ENCODE measurements around the gene VAT1.

Gene VAT1

DNA sequence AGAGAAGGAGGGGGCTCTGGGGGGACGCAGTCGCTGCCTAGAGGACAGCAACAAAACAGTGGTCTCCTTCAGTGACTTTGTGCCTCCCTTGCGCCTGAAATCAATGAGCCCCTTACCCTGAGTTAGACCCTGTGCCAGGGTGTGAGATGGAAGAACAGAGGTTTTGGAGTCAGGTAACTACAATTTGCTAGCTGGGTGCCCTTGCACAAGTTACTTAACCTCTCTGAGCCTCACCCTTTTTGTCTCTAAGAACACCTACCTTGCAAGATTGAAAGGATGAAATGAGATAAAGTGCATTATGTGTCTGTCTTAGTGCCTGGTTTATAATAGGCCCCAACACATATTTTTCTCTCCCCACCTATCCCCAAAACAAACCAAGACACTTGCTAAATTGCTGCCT is 12.7 kb upstream of the VAT1 start:
- no peak overlapping the region for H3K4me3 ChIP-seq (ENCODE audit: low read depth, low read length)
- no peak for TF ChIP-seq CTCF (IDR thresholded peaks at IDR 0.05; ENCODE audit: borderline replicate concordance, insufficient read depth, low read depth, low read length)

DNA sequence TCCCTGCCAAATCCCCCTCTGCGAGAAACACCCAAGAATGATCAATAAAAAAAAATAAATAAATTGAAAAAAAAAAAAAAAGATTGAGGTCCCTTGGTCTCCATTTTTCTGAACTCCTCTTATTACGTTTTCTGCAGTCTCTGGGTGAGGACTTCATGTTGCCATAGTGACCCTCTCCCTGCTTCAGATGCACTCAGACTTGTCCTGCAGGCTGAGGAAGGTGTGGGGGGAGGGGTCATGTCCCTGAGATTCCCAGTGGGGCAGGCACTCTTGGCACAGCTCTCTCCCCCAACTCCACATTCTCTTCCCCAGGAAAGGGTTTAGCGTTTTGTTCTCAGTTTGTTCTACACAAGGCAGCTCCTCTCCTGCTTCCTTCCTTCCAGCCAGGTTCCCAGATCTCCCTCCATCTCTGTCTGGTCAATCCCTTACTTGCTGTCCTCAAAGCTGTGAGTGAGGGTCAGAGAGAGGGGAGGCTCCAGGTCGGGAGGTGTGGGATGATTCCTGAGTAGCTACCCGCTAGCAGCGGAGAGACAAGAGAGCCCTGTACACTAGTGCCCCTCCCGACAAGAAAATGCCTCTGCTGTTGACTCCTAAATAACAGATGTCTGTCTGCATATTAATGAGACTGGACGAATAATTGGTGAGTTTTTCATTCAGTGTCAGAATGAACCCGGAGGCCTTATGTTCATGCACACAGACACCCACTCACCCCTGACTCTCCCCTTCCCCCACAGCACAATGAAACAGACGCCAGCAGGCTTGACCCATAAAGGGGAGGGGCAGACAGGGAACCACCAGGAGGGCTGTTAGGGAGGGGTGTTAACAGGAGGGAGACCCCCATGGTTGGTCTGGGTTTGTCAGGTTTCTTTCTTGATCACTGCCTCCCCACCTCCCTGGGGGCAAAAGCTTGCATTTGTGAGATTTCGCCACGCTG is 12.0 kb upstream of the VAT1 start:
- no peak overlapping the region for H3K4me3 ChIP-seq (ENCODE audit: low read depth, low read length)
- no peak for TF ChIP-seq CTCF (IDR thresholded peaks at IDR 0.05; ENCODE audit: borderline replicate concordance, insufficient read depth, low read depth, low read length)

- no peak for TF ChIP-seq CTCF (IDR thresholded peaks at IDR 0.05; ENCODE audit: borderline replicate concordance, insufficient read depth, low read depth, low read length)
- no peak overlapping the region for H3K4me3 ChIP-seq (ENCODE audit: low read depth, low read length)
Observed at GRCh38 chr17:43031666-43032065, 9.5 kb upstream of the VAT1 start.

- H3K4me3 ChIP-seq (ENCODE audit: low read depth, low read length): no peak overlapping the region
- TF ChIP-seq CTCF (IDR thresholded peaks at IDR 0.05; ENCODE audit: borderline replicate concordance, insufficient read depth, low read depth, low read length): no peak
Observed at GRCh38 chr17:43030137-43030767, 8.1 kb upstream of the VAT1 start.

DNA sequence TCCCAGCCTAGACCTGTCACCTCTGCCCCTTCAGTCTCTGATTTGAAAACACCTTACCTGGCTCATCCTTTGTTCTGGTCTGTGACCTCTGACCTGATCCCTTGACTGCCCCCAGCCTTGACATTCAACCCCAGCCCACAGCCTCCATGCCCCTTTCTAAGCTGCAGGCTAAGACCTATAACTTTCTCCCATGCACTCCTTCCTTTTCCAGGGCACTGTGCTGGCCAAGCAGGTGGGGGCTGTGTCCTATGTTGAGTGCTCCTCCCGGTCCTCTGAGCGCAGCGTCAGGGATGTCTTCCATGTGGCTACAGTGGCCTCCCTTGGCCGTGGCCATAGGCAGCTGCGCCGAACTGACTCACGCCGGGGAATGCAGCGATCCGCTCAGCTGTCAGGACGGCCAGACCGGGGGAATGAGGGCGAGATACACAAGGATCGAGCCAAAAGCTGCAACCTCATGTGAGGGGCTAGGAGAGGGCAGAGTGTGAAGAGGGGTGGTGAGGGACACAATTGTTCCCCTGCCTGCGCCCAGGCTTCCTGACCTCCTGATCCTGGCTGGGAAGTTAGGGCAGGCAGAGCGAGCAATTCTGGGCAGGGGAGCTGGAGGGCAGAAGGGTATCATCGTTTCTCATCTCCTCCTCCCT is 6.2 kb upstream of the VAT1 start:
- TF ChIP-seq CTCF (IDR thresholded peaks at IDR 0.05; ENCODE audit: borderline replicate concordance, insufficient read depth, low read depth, low read length): no peak
- no peak overlapping the region for H3K4me3 ChIP-seq (ENCODE audit: low read depth, low read length)

- no peak for TF ChIP-seq CTCF (IDR thresholded peaks at IDR 0.05; ENCODE audit: borderline replicate concordance, insufficient read depth, low read depth, low read length)
- no peak overlapping the region for H3K4me3 ChIP-seq (ENCODE audit: low read depth, low read length)
Observed at GRCh38 chr17:43027091-43028032, 5.2 kb upstream of the VAT1 start.

Data from GM12875 (cell line).